PFSK-1 (cell line): Measurements from ENCODE around the gene MAPK8IP1.

Experiments used
- POLR2AphosphoS5 ChIP-seq: IDR thresholded peaks from 2 replicates; pipeline ENCODE4 v1.6.1; 2012; ENCODE audit warnings: low read depth, mild to moderate bottlenecking, control low read depth, low read length, moderate library complexity
- REST ChIP-seq, 2 experiments: IDR thresholded peaks; 2 replicates each; pipeline versions ENCODE4 v1.6.1 to v1.8.0; 2011 to 2012; ENCODE audit warnings: low read depth in 2 of 2, low read length in 2 of 2, control low read depth in 1 of 2, inconsistent platforms in 1 of 2, mild to moderate bottlenecking in 1 of 2, moderate library complexity in 1 of 2; ENCODE audit not compliant: insufficient read depth in 1 of 2
- TAF1 ChIP-seq: IDR thresholded peaks from 2 replicates; pipeline ENCODE4 v1.6.1; 2012; ENCODE audit warnings: low read length, control low read depth, borderline replicate concordance; ENCODE audit not compliant: insufficient read depth

DNA sequence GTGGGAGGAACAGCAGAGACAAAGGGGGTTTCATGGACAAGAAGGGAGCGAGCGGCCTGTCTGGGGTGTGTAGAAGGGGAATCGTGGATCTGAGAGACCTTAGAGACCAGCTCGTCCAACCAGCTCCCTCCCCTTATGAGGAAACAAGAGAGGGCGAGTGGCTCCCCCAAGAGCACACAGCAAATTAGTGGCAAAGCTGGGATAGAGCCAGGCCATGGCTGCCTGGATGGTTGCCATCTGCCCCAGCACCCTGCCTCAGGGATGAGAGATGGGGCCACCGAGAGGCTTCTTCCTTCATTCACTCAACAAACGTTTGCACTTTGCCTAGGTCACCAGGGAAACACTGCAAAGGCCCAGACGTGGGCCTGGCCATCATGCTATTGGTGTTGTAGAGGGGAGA, 4.1 kb downstream of the MAPK8IP1 start:
- TF ChIP-seq POLR2AphosphoS5, result no peak
- no peak for TF ChIP-seq REST (IDR thresholded peaks at IDR 0.05; ENCODE audit: insufficient read depth in 1 of 2, low read depth in 2 of 2, low read length in 2 of 2)
- TF ChIP-seq TAF1, result no peak
